HG02852 (cell line): ENCODE results near the gene PASD1.
"Not testable (repeated sequence)": the region's sequence is repeated elsewhere in the genome, so short reads cannot be mapped to it uniquely, and the experiment has no call there.

Source experiments
- ATAC-seq: cut with Tn5 transposase; IDR thresholded peaks from one replicate; pipeline ENCODE4 v1.9.1; 2021; ENCODE audit warnings: mild to moderate bottlenecking, moderate library complexity; ENCODE audit not compliant: unreplicated experiment

Gene PASD1, protein sequence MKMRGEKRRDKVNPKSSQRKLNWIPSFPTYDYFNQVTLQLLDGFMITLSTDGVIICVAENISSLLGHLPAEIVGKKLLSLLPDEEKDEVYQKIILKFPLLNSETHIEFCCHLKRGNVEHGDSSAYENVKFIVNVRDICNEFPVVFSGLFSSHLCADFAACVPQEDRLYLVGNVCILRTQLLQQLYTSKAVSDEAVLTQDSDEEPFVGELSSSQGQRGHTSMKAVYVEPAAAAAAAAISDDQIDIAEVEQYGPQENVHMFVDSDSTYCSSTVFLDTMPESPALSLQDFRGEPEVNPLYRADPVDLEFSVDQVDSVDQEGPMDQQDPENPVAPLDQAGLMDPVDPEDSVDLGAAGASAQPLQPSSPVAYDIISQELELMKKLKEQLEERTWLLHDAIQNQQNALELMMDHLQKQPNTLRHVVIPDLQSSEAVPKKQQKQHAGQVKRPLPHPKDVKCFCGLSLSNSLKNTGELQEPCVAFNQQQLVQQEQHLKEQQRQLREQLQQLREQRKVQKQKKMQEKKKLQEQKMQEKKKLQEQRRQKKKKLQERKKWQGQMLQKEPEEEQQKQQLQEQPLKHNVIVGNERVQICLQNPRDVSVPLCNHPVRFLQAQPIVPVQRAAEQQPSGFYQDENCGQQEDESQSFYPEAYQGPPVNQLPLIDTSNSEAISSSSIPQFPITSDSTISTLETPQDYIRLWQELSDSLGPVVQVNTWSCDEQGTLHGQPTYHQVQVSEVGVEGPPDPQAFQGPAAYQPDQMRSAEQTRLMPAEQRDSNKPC

GRCh38 chrX:151563449-151563848 lies at the start of gene PASD1:
Gene PASD1 (plus strand): TSS chrX:151563675. CDS start chrX:151601554, 37,879 bp downstream.
- no peak for ATAC-seq

DNA sequence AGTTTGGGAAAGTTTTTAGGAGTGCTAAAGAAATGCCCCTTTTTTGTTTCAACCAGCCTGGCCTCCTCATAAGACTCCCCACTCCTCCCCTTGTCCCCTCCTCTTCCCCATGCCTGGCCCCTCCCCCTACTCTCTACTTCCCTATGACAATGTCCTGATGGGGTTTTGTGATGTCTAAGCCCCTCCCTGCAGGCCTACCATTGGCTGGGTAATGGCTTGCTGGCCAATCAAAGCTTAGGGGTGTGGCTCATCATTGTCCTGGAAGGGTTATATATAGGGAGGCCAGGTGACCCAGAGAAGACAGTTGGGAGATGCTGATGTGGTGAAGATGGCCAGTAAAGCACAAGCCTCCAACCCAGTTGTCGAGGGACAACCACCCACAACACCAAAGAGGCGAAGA lies 48.2 kb upstream of the PASD1 start:
- no peak for ATAC-seq

- ATAC-seq, result no peak
These were observed 46.8 kb upstream of the PASD1 start for GRCh38 chrX:151516538-151517187.

- ATAC-seq, result no peak
These were observed 46.1 kb upstream of the PASD1 start for GRCh38 chrX:151517421-151517820.

DNA sequence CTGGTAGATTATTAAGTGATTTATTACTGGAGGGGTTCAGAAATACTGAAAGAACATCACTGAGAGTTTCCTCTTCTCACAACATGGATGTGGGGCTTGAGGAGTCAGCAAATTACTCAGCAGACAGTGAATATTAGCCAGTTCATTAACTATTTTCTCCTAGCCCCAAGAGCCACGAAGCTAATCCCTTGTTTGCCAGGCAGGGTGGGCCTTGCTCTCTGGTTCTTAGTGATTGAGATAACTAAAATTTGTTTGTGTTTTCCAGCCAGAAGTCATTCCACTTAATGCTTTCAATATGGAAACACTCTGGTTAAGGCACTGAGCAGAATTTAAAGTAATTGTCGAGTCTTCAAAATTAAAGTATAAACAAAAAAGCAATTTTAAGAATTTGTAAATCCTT lies 40.1 kb upstream of the PASD1 start:
- ATAC-seq, result no peak

GRCh38 chrX:151536571-151536970 lies 26.9 kb upstream of the PASD1 start:
- no peak for ATAC-seq

- ATAC-seq, result no peak
These were observed 25.9 kb upstream of the PASD1 start for GRCh38 chrX:151537572-151537971.

GRCh38 chrX:151538190-151539122 lies 25.0 kb upstream of the PASD1 start:
- ATAC-seq, result no peak

- no peak for ATAC-seq
These were observed 19.8 kb upstream of the PASD1 start for GRCh38 chrX:151543706-151544105.

GRCh38 chrX:151546226-151546625 lies 17.2 kb upstream of the PASD1 start:
- not testable (repeated sequence) for ATAC-seq

DNA sequence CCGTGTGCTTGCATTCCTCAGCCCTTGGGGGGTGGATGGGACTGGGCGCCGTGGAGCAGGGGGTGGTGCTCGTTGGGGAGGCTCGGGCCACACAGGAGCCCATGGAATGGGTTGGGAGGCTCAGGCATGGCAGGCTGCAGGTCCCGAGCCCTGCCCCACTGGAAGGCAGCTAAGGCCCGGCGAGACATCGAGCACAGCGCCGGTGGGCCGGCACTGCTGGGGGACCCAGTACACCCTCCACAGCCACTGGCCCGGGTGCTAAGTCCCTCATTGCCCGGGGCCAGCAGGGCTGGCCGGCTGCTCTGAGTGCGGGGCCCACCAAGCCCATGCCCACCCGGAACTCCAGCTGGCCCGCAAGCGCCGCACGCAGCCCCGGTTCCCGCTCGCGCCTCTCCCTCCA lies 12.3 kb upstream of the PASD1 start:
- not testable (repeated sequence) for ATAC-seq

GRCh38 chrX:151552743-151553142 lies 10.7 kb upstream of the PASD1 start:
- ATAC-seq, result no peak

DNA sequence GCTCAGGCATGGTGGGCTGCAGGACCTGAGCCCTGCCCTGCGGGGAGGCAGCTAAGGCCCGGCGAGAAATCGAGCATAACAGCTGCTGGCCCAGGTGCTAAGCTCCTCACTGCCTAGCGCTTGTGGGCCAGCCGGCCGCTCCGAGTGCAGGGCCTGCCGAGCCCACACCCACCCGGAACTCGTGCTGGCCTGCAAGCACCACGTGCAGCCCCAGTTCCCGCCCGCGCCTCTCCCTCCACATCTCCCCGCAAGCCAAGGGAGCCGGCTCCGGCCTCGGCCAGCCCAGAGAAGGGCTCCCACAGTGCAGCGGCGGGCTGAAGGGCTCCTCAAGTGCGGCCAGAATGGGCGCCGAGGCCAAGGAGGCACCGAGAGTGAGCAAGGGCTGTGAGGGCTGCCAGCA lies 8.2 kb upstream of the PASD1 start:
- not testable (repeated sequence) for ATAC-seq

GRCh38 chrX:151562485-151562884 lies 990 bp upstream of the PASD1 start:
- not testable (repeated sequence) for ATAC-seq

- ATAC-seq, result not testable (repeated sequence)
These were observed 472 bp upstream of the PASD1 start for GRCh38 chrX:151563003-151563402.

- no peak for ATAC-seq
These were observed 560 bp downstream of the PASD1 start for GRCh38 chrX:151564035-151564434.

GRCh38 chrX:151566872-151567271 lies 3.4 kb downstream of the PASD1 start:
- ATAC-seq, result not testable (repeated sequence)

GRCh38 chrX:151570561-151570960 lies 7.1 kb downstream of the PASD1 start:
- ATAC-seq, result no peak

- not testable (repeated sequence) for ATAC-seq
These were observed 29.9 kb downstream of the PASD1 start for GRCh38 chrX:151593384-151593783.

GRCh38 chrX:151596282-151596681 lies 32.8 kb downstream of the PASD1 start:
- no peak for ATAC-seq
